Right atrium auricular region (tissue), 2 donors: Measurements from ENCODE around the gene MLANA. TPM values are rescaled to one million over a fixed set of nuclear protein-coding genes. Genes with fewer than 3 reads are reported as not detected.

ENCODE experiments used
- DNase-seq: peaks from one replicate; pipeline ENCODE4 v3.0.0-alpha.2; 2019; ENCODE audit warnings: low spot score
- H3K27ac ChIP-seq, 2 donors: fragments of 200-600 bp; sonication (generic); 1 replicate in 1 of 2; 2 replicates in 1 of 2; pipeline ENCODE4 v1.5.1; 2016 to 2019
- H3K27me3 ChIP-seq, 2 donors: fragments of 200-600 bp; sonication (generic); one replicate each; pipeline versions ENCODE4 v1.5.1 to v1.6.0; 2017 to 2019
- H3K36me3 ChIP-seq: fragments of 200-600 bp; sonication (generic); one replicate; pipeline ENCODE4 v1.5.1; 2016
- H3K4me1 ChIP-seq, 2 donors: fragments of 200-600 bp; sonication (generic); one replicate each; pipeline versions ENCODE4 v1.5.1 to v1.6.0; 2017 to 2019
- H3K4me3 ChIP-seq, 2 donors: fragments of 200-600 bp; sonication (generic); 1 replicate in 1 of 2; 2 replicates in 1 of 2; pipeline ENCODE4 v1.5.1; 2017 to 2019; ENCODE audit warnings: mild to moderate bottlenecking in 1 of 2, moderate library complexity in 1 of 2
- H3K9me3 ChIP-seq, 2 donors: fragments of 200-600 bp; sonication (generic); one replicate each; pipeline ENCODE4 v1.5.1; 2019
- CTCF ChIP-seq, 2 donors: fragments of 200-600 bp; sonication (generic); IDR thresholded peaks; one replicate each; pipeline ENCODE4 v1.5.1; 2019; ENCODE audit warnings: antibody characterized with exemption in 2 of 2
- total RNA-seq, 2 donors: library from RNA; depleted of rRNA; stranded (reverse); fragments of >200 nt; gene quantifications; one replicate each; pipeline ENCODE4 v1.1.0, GENCODE V29; 2016

MLANA gene
- total RNA-seq, 2 donors from 2014 or later = not detected

DNA sequence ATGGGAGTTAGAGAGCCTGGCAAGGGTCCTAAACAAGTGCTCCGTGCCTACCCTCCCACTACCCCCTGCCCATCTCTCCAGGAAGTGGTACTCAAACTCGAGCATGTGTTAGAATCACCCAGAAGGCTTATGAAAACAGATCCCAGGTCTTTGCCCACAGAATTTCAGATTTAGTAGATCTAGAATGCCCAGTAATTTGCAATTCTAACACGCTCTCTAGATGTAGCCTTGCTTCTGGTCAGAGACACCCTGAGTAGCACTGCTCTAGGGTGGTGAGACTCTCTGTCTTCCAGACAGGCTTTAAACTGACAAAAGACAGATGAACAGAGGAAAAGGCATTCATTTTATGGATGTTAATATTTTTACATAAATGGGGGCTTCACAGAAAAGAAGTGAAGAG is 37.1 kb upstream of the MLANA start:
- Histone ChIP-seq H3K36me3 (no peaks in the 10 kb centered on the region), H3K4me1 (no peaks in the 10 kb centered on the region), H3K27me3 (no peaks in the 10 kb centered on the region), H3K4me3 (no peak overlapping the region), H3K27ac (no peak overlapping the region), H3K9me3 (no peaks in the 10 kb centered on the region)
- TF ChIP-seq CTCF (IDR thresholded peaks at IDR 0.05) = no peak
- no peak for DNase-seq

- Histone ChIP-seq H3K36me3 (no peaks in the 10 kb centered on the region), H3K4me3 (no peak overlapping the region), H3K4me1 (no peaks in the 10 kb centered on the region), H3K27ac (no peak overlapping the region), H3K27me3 (no peaks in the 10 kb centered on the region), H3K9me3 (no peaks in the 10 kb centered on the region)
- TF ChIP-seq CTCF (IDR thresholded peaks at IDR 0.05) = no peak
- no peak for DNase-seq
These were observed 36.5 kb upstream of the MLANA start for GRCh38 chr9:5854063-5854790.

- Histone ChIP-seq H3K9me3 (no peaks in the 10 kb centered on the region), H3K4me1 (no peaks in the 10 kb centered on the region), H3K36me3 (no peaks in the 10 kb centered on the region), H3K27ac (no peak overlapping the region), H3K4me3 (no peak overlapping the region), H3K27me3 (no peaks in the 10 kb centered on the region)
- no peak for TF ChIP-seq CTCF (IDR thresholded peaks at IDR 0.05)
- DNase-seq = no peak
These were observed 32.8 kb upstream of the MLANA start for GRCh38 chr9:5857928-5858327.

GRCh38 chr9:5858833-5859232 is 31.9 kb upstream of the MLANA start:
- Histone ChIP-seq H3K4me3 (no peak overlapping the region), H3K27me3 (no peaks in the 10 kb centered on the region), H3K27ac (no peak overlapping the region), H3K9me3 (no peaks in the 10 kb centered on the region), H3K4me1 (no peaks in the 10 kb centered on the region), H3K36me3 (no peaks in the 10 kb centered on the region)
- DNase-seq = no peak
- TF ChIP-seq CTCF (IDR thresholded peaks at IDR 0.05) = no peak

DNA sequence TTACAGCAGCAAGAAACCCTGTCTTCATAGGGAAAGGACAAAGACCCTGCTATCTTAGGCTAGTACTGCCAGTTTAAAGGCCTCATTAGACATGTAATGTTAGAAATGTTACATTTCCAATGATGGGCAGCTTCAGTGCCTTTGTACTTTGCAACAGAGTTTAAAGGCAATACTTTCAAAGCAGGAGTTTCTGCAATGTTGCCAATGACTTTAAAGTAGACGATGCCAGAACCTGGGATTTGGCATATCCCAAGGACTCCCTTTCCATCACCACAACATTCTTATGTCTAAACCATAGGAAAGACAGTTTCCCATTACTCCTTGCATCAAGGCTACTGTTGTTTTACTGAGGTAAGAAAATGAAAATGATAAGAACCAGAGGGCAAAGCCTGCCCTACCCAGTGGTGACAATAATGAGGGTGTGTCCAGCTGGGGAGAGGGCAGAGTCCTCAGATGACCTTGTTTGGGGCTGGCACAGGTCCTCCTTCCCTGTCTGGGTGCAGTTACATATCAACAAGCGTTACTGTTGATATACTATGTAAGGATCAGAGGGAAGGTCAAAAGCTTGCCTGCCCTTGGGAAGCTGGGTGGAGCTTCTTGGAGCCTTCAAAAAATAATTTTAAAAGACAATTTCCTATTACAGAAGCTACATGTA is 27.5 kb upstream of the MLANA start:
- no peak overlapping the region for H3K4me3 ChIP-seq
- H3K27ac ChIP-seq = no peak overlapping the region
- H3K36me3 ChIP-seq = no peaks in the 10 kb centered on the region
- H3K4me1 ChIP-seq = no peaks in the 10 kb centered on the region
- H3K27me3 ChIP-seq = no peaks in the 10 kb centered on the region
- no peak for TF ChIP-seq CTCF (IDR thresholded peaks at IDR 0.05)
- no peak for DNase-seq
- no peaks in the 10 kb centered on the region for H3K9me3 ChIP-seq
